ENCODE data around the gene EFNB1.

DNA sequence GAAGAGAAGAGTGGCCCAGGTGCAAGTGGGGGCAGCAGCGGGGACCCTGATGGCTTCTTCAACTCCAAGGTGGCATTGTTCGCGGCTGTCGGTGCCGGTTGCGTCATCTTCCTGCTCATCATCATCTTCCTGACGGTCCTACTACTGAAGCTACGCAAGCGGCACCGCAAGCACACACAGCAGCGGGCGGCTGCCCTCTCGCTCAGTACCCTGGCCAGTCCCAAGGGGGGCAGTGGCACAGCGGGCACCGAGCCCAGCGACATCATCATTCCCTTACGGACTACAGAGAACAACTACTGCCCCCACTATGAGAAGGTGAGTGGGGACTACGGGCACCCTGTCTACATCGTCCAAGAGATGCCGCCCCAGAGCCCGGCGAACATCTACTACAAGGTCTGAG is 11.4 kb downstream of the EFNB1 start:
- TF ChIP-seq, protein P1, sequence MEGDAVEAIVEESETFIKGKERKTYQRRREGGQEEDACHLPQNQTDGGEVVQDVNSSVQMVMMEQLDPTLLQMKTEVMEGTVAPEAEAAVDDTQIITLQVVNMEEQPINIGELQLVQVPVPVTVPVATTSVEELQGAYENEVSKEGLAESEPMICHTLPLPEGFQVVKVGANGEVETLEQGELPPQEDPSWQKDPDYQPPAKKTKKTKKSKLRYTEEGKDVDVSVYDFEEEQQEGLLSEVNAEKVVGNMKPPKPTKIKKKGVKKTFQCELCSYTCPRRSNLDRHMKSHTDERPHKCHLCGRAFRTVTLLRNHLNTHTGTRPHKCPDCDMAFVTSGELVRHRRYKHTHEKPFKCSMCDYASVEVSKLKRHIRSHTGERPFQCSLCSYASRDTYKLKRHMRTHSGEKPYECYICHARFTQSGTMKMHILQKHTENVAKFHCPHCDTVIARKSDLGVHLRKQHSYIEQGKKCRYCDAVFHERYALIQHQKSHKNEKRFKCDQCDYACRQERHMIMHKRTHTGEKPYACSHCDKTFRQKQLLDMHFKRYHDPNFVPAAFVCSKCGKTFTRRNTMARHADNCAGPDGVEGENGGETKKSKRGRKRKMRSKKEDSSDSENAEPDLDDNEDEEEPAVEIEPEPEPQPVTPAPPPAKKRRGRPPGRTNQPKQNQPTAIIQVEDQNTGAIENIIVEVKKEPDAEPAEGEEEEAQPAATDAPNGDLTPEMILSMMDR (IDR thresholded peaks at IDR 0.05; ENCODE audit: poor library complexity, severe bottlenecking), result no peak
- TF ChIP-seq EP300 (conservative IDR thresholded peaks at IDR 0.05; ENCODE audit: poor library complexity, severe bottlenecking) (no peak), REST (IDR thresholded peaks at IDR 0.05; ENCODE audit: borderline replicate concordance) (no peak)

All from neural cell (in vitro differentiated cells).